SKM-1 (cell line): ENCODE results near the gene IRF3.
A peak's percentile ranks its signal among the peaks of the same experiment; 100 is the strongest.

Experiments
- DNase-seq: peaks from one replicate; lab custom pipeline; 2025; ENCODE audit not compliant: unreplicated experiment; lab: John Stamatoyannopoulos, UW

The IRF3 gene

DNA sequence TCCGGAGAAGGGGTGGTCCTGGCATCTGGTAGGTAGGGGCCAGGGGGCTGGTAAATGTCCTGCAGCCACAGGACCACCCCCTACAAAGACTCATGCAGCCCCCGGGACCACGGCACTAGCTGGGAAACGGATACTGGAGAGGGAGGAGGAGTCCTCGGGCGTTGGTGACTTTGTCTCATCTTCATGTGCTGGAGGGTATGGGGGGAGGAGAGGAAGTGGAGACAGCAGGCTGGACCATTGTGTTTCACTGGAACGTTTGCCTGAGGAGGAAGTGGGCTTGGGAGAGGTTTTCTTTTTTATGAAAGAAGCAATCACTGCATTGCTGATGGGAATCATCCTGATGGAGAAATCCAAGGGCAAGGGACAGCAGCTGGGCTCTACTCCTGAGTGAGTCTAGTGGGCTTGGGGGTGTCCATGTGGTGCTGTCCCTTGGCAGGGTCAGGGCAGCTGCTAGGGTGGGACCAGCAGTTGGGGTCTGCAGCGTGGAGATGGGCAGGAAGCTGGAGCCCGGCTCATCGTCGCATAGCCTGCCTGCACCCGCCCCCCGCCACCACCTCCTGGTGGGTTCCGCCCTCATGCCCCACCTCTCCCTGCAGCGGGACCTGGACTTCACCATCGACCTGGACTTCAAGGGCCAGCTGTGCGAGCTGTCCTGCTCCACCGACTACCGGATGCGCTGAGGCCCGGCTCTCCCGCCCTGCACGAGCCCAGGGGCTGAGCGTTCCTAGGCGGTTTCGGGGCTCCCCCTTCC, 22.1 kb upstream of the IRF3 start:
- no peak for DNase-seq

DNA sequence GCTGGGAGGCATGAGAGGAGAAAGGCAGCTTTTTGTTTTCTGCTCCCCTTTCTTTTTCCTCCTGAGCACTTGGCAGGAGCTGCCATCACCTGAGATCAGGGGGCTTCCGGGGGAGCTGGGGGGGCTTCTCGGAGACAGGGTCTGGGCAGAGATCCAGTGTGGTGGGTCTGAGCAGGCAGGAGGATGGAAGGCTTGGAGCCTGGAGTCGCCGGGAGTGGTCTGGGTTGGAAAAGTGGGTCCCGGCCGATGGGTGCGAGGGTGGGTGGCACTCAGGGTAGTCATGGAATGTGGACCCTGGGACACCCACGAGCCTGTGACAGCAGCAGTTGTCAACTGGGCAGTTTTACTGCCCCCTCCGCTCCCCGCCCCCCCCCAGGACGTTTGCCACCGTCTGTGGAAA, 21.5 kb upstream of the IRF3 start:
- DNase-seq, result no peak

DNA sequence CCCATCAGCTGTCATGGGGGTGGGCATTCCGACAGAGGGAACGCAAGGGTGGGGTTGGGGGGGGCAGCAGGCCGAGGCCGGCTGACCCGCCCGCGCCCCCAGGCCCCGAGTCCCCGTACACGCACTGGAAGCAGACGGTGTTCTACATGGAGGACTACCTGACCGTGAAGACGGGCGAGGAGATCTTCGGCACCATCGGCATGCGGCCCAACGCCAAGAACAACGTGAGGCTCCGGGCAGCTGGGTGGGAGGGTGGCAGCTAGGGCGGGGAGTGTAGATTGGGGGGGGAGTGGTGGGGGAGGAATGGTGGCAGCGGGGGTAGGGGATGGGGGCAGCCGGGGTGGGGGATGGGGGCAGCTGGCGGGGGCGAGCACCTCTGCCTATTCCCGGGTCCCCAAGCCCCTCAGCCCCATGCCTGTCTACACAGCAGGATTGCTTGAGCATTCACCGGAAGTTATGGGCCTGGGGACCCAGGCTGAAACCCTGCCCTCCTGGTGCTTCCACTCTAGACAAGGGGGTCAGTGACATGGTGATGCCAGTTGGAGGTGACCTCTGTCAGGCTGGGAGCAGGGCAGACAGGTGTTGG, 20.9 kb upstream of the IRF3 start:
- DNase-seq, result no peak

DNA sequence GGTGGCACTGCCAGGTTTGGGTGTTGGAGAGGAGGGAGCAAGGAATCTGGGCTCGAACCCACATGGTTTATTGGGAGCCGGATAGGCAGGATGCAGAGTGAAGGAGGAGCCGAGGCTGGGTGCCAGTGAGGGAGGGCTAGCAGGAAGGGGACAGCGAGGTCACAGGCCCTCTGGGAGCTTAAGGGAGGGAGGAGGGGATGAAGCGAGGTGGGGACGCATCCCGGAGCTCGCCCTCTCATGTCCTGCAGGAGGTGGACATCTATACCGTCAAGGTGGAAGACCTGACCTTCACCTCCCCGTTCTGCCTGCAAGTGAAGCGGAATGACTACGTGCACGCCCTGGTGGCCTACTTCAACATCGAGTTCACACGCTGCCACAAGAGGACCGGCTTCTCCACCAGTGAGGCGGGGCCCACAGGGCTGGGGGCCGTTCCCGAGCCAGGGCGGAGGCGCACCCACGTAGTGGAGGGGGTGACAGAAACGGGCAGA, 20.2 kb upstream of the IRF3 start:
- DNase-seq, result no peak

DNA sequence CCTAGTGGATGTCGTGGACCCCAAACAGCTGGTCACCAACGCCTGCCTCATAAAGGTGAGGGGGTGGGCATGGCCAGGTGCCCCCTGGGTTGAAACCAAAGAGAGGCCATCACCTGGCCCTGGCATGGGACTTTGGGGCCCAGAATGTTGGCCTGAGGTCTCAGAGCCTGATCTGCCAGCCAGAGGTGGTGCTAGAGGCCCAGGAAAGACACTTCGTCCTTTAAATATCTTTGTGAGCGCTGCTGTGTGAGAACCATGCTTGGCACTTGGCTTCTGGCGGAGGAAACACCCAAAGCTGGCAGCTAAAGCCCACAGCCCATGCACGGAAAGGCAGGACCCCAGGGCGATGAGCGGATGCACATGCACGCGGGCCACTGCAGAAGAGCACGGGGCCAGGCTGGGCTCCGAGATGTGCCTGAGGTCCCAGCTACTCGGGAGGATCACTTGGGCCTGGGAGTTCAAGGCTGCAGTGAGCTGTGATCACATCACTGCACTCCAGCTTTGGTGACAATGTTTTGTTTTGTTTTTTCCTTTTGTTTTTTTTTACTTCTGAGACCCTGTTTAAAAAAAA, 19.4 kb upstream of the IRF3 start:
- DNase-seq, result no peak

DNA sequence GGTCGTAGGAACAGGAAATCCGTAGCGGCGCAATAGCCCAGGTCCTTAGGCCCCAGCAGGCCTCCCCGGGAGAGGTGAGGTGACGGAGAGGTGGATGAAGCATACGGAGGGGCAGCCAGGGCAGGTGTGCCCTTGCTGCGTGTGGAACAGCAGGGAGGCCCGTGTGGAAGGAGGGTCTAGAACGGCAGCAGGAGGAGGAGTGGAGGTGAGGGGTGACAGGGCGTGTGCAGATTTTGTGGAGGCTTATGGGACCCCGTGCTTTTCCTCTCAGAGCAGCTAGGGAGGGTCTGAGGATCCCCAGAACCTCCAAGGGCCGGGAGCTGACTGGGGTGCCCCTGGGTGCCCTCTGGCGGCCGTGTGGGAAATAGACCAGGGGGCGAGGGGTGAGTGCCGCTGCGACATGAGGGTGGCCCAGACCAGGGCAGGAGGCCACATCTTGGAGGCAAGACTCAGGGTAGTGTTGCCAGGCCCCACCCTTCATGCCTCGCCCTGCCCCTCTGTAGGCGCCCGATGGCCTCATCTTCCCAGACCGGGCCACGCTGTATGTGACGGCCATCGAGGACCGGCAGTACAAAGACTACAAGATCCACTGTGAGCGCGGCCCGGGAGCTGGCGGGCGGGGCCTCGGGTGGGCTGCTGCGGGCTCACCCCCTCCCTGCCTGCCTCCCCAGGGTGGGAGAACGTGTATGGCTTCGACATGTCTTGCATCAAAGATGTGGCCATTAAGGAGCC, 18.8 kb upstream of the IRF3 start:
- DNase-seq, result no peak

DNA sequence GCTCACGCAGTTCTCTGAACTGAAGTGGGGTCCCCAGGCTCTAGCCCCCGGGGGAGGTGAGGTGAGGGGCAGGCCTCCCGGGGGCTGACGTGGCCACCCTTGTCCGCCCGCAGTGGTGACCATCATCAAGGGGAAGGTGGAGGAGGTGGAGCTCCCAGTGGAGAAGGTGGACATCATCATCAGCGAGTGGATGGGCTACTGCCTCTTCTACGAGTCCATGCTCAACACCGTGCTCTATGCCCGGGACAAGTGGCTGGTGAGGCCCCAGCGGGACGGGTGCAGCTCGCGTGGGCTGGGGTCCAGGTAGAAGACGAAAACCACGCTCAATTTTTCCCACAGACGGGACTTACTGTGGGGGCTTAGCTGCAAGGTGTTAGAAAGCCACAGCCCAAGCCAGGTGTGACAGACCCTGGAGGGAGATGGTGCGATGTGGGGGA, 18.2 kb upstream of the IRF3 start:
- no peak for DNase-seq

DNA sequence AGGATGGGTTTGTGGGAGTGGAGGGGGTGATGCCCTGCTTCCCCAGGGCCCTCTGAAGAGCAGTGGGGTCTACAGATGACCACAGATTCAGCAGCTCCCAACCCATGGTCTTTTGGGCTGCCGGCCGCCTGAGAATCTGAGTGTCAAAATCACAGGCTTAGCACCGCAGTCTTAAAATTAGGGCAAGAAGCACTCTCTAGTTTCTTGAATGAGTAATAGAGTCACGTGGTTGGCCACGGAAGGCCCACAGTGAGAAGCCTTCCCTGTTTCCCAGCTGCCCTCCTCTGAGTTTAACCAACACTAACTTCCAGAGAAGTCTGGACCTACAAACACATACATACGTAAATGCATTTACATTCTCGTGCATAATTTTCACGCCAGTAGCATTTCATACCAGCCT, 16.6 kb upstream of the IRF3 start:
- DNase-seq, result no peak

DNA sequence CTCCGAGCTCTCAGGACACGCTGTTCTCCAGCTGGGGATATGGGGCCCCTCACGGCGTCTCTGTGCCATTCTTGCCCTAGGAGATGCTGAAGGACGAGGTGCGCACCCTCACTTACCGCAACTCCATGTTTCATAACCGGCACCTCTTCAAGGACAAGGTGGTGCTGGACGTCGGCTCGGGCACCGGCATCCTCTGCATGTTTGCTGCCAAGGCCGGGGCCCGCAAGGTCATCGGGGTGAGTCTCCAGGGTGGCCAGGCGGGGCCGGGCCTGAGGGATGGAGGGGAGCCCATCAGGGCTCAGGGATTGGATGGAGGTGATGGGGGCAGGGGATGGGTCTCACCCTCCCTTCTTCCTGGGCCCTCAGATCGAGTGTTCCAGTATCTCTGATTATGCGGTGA, 16.2 kb upstream of the IRF3 start:
- no peak for DNase-seq

DNA sequence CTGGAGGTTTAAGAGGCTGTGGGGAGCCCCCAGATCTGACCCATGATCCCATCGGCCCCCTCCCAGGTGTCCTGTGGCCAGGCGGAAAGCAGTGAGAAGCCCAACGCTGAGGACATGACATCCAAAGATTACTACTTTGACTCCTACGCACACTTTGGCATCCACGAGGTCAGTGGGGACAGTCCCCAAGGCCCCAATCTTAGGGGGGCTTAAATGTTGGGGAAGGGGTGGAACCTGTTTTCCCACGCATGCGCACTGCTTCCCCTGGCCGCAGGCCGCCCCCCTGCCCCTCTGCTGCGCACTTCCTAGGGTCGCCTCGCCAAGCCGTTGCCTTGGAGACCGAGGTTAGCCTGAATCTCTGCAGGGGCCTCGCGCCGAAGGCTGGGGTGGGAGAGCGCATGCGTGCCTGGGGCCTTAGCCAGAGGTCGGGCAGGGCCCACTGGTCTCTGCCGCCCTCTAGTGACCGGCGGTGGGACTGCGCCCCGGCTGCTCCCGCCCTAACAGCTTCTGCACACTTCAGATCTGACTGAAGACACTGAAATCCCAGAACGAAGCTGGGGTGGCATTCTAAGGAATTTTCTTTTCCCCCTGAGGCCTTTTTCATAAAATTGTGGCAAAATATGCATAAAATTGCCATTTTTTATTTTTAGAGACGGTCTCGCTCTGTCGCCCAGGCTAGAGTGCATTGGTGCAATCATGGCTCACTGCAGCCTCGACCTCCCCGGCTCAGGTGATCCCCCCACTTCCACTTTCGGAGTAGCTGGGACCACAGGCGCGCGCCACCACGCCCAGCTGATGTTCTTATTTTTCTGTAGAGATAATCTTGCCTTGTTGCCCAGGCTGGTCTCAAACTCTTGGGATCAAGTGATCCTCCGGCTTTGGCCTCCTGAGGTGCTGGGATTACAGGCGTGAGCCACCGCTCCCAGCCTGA, 15.0 kb upstream of the IRF3 start:
- no peak for DNase-seq

DNA sequence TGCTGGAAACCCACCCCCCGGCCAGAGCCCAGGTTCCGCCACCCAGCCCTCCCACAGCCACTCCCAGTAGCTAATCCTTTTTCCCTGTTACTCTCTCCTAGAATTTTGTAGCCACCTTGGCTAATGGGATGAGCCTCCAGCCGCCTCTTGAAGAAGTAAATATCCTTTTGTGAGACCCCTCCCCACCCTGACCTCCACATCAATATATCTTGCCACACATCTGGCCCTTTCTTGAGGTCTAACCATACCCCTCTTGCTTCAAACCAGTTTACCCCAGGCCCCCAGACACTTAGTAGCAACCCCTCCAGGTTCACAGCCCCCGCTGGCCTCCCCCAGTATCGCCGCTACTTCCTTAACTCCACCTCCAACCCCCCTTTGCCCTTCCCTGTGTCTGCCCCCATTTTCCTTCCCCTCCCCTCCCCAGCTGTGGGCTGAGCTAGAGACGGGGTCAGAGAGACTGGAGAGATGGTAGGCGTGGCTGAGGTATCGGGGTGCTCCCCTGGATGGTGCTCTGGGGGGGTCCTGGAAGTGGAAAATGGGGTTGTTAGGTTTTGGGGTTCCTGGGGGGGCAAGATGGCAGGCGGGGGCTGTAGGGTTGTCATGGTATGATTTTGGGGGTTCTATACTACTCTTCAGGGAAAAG, 14.2 kb upstream of the IRF3 start:
- no peak for DNase-seq

DNA sequence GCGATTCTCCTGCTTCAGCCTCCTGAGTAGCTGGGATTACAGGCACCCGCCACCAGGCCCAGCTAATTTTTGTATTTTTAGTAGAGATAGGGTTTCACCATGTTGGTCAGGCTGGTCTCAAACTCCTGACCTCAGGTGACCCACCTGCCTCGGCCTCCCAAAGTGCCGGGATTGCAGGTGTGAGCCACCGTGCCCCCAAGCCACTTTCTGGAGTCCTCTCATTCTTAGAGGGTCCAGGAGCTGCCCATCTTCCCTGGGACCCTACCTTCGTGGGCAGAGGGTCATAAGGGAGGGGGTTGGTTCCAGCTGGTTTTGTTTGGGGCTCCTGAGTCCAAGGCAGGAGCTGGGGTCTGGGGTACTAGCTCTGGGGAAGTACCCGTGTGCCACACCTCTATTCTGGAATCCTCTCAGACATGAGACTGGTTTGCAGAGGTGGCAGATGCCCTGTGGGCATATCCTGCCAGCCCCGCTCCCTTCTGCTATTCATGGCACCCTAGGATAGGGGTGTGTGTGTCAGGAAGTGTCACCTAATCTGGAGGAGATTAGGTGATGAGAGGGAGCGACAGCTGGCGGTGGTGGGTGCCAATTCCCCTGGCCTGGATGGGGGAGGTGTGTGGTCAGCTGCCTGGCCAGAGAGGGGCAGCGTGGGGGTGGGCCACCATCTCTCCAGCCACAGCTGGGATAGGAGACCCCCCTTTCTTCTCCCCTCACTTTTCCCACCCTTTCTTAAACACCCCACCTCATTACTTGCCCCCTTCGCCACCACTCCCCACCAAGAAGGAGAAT, 13.5 kb upstream of the IRF3 start:
- DNase-seq, result no peak

DNA sequence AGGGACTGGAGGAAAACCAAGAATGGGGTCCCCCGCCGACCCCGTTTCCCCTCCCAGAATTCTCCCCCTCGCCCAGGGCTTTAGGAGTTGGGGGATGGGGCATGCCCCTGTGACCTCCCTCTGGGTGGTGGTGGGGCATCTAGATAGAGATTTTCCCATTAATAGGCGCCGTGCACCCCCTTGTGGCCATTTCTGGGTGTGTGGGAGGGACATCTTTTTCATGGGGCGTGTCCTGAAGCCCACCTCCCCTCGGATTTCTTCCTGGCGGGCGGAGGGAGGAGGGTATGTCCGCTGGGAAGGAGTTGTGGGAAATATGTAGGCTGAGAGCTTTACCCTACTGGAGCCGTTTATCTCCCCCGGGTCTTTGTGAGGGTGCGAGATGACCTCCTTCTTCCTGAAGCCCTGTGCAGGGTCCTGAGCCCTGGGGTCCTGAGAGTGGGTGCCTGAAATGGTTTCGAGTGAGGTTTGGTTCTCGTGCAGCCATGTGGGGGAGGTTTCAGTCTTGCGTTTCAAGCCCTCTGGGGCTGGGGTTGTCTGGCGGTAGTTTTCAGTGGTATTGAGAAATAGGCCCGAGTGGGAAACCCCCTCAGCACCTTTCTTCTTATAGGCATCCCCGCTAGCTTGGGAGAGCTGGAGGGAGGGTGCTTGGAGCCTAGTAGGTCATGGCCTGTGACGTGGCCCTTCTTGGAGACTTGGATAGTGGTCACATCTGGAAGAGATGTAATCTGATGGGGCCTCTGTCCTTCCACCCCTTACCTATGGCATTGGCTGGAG, 12.4 kb upstream of the IRF3 start:
- no peak for DNase-seq

DNA sequence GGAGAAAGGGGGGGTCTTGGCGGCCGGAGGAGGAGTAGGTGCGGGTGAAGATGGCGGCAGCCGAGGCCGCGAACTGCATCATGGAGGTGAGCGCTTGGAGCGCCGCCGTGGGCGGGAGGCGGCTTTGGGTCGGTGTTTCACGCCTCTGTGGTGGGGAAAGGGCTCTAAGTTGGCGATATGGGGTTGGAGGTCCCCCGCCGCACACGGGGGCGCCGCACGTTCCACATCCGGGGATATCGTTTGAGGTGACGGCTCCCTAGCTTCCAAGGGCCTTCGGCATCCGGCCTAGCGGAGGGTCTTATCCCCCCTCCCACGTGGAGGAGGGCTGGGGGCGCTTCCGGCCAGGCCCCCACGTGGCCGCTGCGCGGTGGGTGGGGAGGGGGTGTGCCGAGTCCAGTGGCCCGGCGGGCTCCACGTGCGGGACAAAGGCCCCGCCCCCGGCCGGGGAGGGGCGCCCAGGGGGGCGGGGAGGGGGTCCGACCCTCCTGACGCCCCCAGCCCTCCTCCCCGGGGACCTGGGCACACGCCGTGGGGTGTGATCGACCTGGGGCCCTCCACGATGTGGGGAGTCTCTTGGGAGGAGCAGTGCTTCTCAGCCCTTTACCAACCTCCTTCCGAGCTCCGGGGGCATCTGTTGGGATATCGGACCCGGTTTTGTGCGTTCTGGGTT, 11.7 kb upstream of the IRF3 start, which contains the start of gene PRMT1:
Gene PRMT1 (plus strand): TSS at position 41 of the 670 bp plus-strand sequence. CDS start 10 bp downstream, at position 51.
- DNase-seq, result no peak

DNA sequence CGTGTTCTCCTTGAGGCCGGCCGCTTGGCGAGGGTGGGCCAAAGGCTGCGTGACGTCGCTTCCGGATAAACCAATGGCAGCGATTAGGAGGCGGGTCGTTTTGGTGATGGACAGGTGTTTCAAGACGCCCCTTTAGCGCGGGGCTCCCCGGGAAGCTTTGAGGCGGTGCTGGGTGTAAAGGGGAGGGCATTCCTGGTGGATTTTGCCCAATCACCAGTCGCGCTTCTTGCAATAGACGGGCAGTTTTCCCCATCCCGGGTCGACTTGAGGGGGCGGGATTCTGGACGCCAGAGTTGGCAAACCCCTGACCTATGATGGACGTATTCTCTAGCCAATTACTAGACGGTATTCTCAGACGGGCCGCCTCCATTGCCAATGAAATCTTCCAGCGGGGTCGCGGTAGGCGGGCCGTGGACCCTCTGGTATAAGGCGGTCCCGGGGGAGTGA, 11.2 kb upstream of the IRF3 start:
- DNase-seq, result peak; percentile 87

DNA sequence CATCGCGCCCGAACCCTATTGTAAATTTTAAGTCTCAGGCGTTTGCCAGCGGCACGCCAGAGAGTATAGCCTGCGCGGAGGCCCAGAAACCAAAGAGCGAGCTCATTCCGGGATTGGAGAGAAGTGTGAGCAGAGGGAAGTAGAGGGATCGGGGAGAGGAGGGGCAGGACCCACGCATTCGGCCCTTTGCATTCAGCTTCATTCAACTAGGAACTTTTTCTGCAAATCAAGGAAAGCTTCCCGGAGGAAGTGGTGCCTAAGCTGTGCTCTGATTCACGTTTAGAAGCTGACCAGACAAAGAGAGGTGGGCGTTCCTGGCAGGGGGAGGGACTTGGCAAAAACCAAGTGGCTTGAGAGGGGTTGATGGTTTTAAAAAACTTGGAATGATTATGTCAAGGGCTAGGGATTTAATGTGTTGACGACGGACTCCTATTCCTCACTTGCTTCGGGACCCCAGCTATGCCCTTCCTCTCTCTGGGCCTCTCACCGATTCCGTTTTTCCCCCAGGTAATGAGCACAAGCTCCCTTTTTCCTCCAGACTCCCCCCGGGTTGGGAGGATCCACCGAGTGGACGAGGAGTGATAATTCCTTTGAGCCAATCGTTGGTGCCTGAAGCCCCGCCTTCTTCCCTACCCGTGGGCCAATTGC, 10.6 kb upstream of the IRF3 start:
- DNase-seq, result no peak

DNA sequence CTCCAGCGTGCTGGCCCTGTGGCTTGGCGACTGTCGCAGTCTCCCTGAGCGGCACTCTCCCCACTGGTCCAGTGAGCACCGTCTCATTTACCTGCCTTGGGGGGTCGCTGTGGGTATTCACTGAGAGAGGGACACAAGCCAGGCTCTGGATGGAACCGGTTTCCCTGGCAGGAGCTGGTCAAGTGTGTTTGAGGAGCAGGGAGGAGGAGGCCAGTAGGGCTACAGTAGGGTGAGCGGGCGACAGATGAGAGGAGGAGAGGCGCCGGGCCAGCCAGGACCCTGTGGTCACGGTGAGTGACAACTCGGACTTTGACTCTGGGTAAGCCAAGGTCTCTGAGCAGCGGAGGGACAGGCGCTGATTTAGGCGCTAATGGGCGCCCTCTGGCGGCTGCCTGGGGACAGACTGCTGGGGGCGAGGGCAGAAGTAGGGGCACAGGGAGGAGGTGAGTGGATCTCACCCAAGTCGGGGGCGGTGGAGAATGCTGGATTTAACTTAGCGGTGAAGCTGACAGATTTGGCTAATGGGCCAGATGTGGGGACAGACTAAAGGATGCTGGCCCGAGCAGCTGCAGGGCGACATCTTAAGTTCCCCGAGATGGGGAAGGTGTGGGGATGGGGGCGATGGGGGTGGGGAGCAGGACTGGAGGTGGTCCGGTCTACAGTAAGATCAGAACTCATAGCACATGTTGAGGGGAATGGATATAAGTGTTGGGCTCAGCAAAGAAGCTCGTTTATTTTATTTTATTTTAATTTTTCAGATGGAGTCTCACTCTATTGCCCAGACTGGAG, 6.7 kb upstream of the IRF3 start:
- peak; percentile 15 for DNase-seq
